CD14-positive monocyte (primary cell): ENCODE data around the gene SLC38A8. TPM values are rescaled to one million over a fixed set of nuclear protein-coding genes. Genes with fewer than 3 reads are reported as not detected.

Experiments used
- DNase-seq, 3 donors: peaks; one replicate each; pipeline ENCODE4 v3.0.0-alpha.2; 2011 to 2022
- H2AFZ ChIP-seq: 2 replicates; pipeline ENCODE4 v1.6.0; 2012; ENCODE audit warnings: mild to moderate bottlenecking, low read depth, low read length, inconsistent platforms; ENCODE audit not compliant: insufficient read depth, poor library complexity, severe bottlenecking
- H3K27ac ChIP-seq, 2 donors: 1 replicate in 1 of 2; 2 replicates in 1 of 2; pipeline ENCODE4 v1.5.1; 2012 to 2013; ENCODE audit warnings: low read length in 2 of 2, control low read depth in 1 of 2, inconsistent platforms in 1 of 2, low read depth in 1 of 2, mild to moderate bottlenecking in 1 of 2
- H3K27me3 ChIP-seq, 2 donors: one replicate each; pipeline versions ENCODE4 v1.6.0 to v1.6.1; 2011 to 2013; ENCODE audit warnings: low read length in 2 of 2; ENCODE audit not compliant: control insufficient read depth in 2 of 2, insufficient read depth in 2 of 2
- H3K36me3 ChIP-seq, 2 donors: replicated peaks in 1 of 2; 1 replicate in 1 of 2; 2 replicates in 1 of 2; pipeline versions ENCODE4 v1.5.1 to v1.6.1; 2012 to 2013; ENCODE audit warnings: low read length in 2 of 2, control low read depth in 1 of 2, inconsistent platforms in 1 of 2, mild to moderate bottlenecking in 1 of 2; ENCODE audit not compliant: insufficient read depth in 2 of 2, control insufficient read depth in 1 of 2
- H3K4me1 ChIP-seq, 2 donors: 1 replicate in 1 of 2; 2 replicates in 1 of 2; pipeline versions ENCODE4 v1.5.1 to v1.6.1; 2012 to 2013; ENCODE audit warnings: low read length in 2 of 2, control low read depth in 1 of 2, inconsistent platforms in 1 of 2, mild to moderate bottlenecking in 1 of 2, moderate library complexity in 1 of 2; ENCODE audit not compliant: insufficient read depth in 2 of 2, control insufficient read depth in 1 of 2
- H3K4me2 ChIP-seq: replicated peaks from 2 replicates; pipeline ENCODE3; 2012; ENCODE audit warnings: low read length, moderate library complexity, mild to moderate bottlenecking; ENCODE audit not compliant: poor library complexity, severe bottlenecking; ENCODE audit errors: extremely low read depth
- H3K4me3 ChIP-seq, 3 experiments: fragments of 200-600 bp in 1 of 3; sonication (generic) in 1 of 3; replicated peaks in 1 of 3; 1 replicate in 2 of 3; 2 replicates in 1 of 3; pipeline ENCODE4 v1.5.1; 2011 to 2013; ENCODE audit warnings: low read length in 3 of 3, mild to moderate bottlenecking in 3 of 3, control low read depth in 2 of 3, low read depth in 2 of 3, inconsistent platforms in 1 of 3, moderate library complexity in 1 of 3
- H3K79me2 ChIP-seq: 2 replicates; pipeline ENCODE4 v1.6.0; 2012; ENCODE audit warnings: mild to moderate bottlenecking, control low read depth, inconsistent platforms, low read length, moderate library complexity; ENCODE audit not compliant: insufficient read depth
- H3K9ac ChIP-seq: 2 replicates; pipeline ENCODE4 v1.6.0; 2017; ENCODE audit warnings: low read length, mild to moderate bottlenecking; ENCODE audit not compliant: insufficient read depth, poor library complexity, severe bottlenecking
- H3K9me3 ChIP-seq, 2 donors: replicated peaks in 1 of 2; 1 replicate in 1 of 2; 2 replicates in 1 of 2; pipeline versions ENCODE4 v1.5.1 to v1.6.1; 2012 to 2013; ENCODE audit warnings: low read length in 2 of 2, control low read depth in 1 of 2; ENCODE audit not compliant: control insufficient read depth in 1 of 2, insufficient read depth in 1 of 2
- H4K20me1 ChIP-seq: 2 replicates; pipeline ENCODE4 v1.6.0; 2012; ENCODE audit warnings: mild to moderate bottlenecking, low read length, control low read depth, moderate library complexity; ENCODE audit not compliant: insufficient read depth
- H3K27ac Mint-ChIP-seq, 7 donors: one replicate each; pipeline ENCODE4 v1.8.0; 2020; ENCODE audit warnings: mild to moderate bottlenecking in 7 of 7, mixed read lengths in 7 of 7, moderate library complexity in 6 of 7, inconsistent platforms in 2 of 7
- H3K27me3 Mint-ChIP-seq, 3 donors: one replicate each; pipeline ENCODE4 v1.8.0; 2021 to 2022; ENCODE audit warnings: low read depth in 3 of 3, mild to moderate bottlenecking in 3 of 3, mixed read lengths in 3 of 3, moderate library complexity in 3 of 3, inconsistent platforms in 1 of 3
- H3K36me3 Mint-ChIP-seq, 2 donors: one replicate each; pipeline ENCODE4 v1.8.0; 2020; ENCODE audit warnings: mixed read lengths in 2 of 2, inconsistent platforms in 1 of 2, mild to moderate bottlenecking in 1 of 2
- H3K4me1 Mint-ChIP-seq: one replicate; pipeline ENCODE4 v1.8.0; 2020; ENCODE audit warnings: mild to moderate bottlenecking, mixed read lengths
- H3K4me3 Mint-ChIP-seq, 2 donors: one replicate each; pipeline ENCODE4 v1.8.0; 2020; ENCODE audit warnings: mild to moderate bottlenecking in 2 of 2, mixed read lengths in 2 of 2, moderate library complexity in 1 of 2
- H3K9me3 Mint-ChIP-seq, 7 donors: one replicate each; pipeline ENCODE4 v1.8.0; 2020 to 2022; ENCODE audit warnings: mixed read lengths in 7 of 7, mild to moderate bottlenecking in 6 of 7, moderate library complexity in 6 of 7, inconsistent platforms in 2 of 7
- WGBS: methylation state at CpG from one replicate; pipeline ENCODE4 v1.1.5; 2013; ENCODE audit warnings: missing lambda C conversion rate; ENCODE audit not compliant: insufficient coverage; 5-methylcytosine and 5-hydroxymethylcytosine counted together
- intact Hi-C, 2 donors: fragments of 100-400 bp; cut with micrococcal nuclease; formaldehyde crosslinking; loops; one replicate each; pipeline versions ENCODE4 v1.15.0 to v1.15.1; 2023
- polyA plus RNA-seq, 3 donors: library from polyadenylated mRNA; depleted of rRNA in 1 of 3; unstranded in 2 of 3; stranded (reverse) in 1 of 3; fragments of 300-500 nt in 2 of 3; fragments of >200 nt in 1 of 3; fragmentation: Illumina TruSeq in 2 of 3; gene quantifications; 1 replicate in 2 of 3; 2 replicates in 1 of 3; pipeline ENCODE4 v1.2.3, GENCODE V29; 2012 to 2021
- TF ChIP-seq, protein P1 (sequence below): fragments of 200-600 bp; IDR thresholded peaks from one replicate; pipeline ENCODE4 v1.8.0; 2022; ENCODE audit warnings: antibody characterized with exemption, mild to moderate bottlenecking

SLC38A8 gene
- polyA plus RNA-seq, 3 donors = not detected

- Histone ChIP-seq H3K27me3 (peaks cover 0 to 11% of the 10 kb centered on the region in 2 donors), H2AFZ (no peak overlapping the region), H4K20me1 (peaks cover 12% of the 10 kb centered on the region), H3K4me3 (no peak overlapping the region), H3K9me3 (no peaks in the 10 kb centered on the region), H3K4me2 (no peak overlapping the region), H3K36me3 (peaks cover 39 to 55% of the 10 kb centered on the region in 2 donors), H3K9ac (no peak overlapping the region), H3K79me2 (no peaks in the 10 kb centered on the region), H3K27ac (no peak overlapping the region), H3K4me1 (no peaks in the 10 kb centered on the region)
- Mint-ChIP-seq H3K27me3 (peaks cover 7 to 10% (median 8%) of the 10 kb centered on the region in 3 donors), H3K4me3 (no peak overlapping the region), H3K27ac (peak overlapping the region in 3 of 7 donors; percentile 36 to 74 (median 58)), H3K36me3 (peaks cover 43 to 58% of the 10 kb centered on the region in 2 donors), H3K4me1 (no peaks in the 10 kb centered on the region), H3K9me3 (peaks cover 0 to 6% (median 2%) of the 10 kb centered on the region in 7 donors)
- 85% methylated on average over 13 of the region's 13 CpGs for WGBS
- intact Hi-C loops = no loop called here
- TF ChIP-seq, protein P1, sequence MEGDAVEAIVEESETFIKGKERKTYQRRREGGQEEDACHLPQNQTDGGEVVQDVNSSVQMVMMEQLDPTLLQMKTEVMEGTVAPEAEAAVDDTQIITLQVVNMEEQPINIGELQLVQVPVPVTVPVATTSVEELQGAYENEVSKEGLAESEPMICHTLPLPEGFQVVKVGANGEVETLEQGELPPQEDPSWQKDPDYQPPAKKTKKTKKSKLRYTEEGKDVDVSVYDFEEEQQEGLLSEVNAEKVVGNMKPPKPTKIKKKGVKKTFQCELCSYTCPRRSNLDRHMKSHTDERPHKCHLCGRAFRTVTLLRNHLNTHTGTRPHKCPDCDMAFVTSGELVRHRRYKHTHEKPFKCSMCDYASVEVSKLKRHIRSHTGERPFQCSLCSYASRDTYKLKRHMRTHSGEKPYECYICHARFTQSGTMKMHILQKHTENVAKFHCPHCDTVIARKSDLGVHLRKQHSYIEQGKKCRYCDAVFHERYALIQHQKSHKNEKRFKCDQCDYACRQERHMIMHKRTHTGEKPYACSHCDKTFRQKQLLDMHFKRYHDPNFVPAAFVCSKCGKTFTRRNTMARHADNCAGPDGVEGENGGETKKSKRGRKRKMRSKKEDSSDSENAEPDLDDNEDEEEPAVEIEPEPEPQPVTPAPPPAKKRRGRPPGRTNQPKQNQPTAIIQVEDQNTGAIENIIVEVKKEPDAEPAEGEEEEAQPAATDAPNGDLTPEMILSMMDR = no peak
- no peak for DNase-seq
These were observed 6.9 kb upstream of the SLC38A8 start for GRCh38 chr16:84049403-84050060.

GRCh38 chr16:84048871-84049270 is 6.3 kb upstream of the SLC38A8 start:
- Histone ChIP-seq H3K4me2 (no peak overlapping the region), H3K36me3 (peaks cover 32 to 48% of the 10 kb centered on the region in 2 donors), H2AFZ (no peak overlapping the region), H3K79me2 (no peaks in the 10 kb centered on the region), H3K9ac (no peak overlapping the region), H3K27ac (no peak overlapping the region), H3K4me1 (no peaks in the 10 kb centered on the region), H3K9me3 (no peaks in the 10 kb centered on the region), H3K27me3 (peaks cover 0 to 17% of the 10 kb centered on the region in 2 donors), H3K4me3 (no peak overlapping the region), H4K20me1 (peaks cover 12% of the 10 kb centered on the region)
- peaks cover 14 to 16% (median 14%) of the 10 kb centered on the region in 3 donors for H3K27me3 Mint-ChIP-seq
- H3K4me1 Mint-ChIP-seq = no peaks in the 10 kb centered on the region
- intact Hi-C loops = no loop called here
- no peak overlapping the region for H3K27ac Mint-ChIP-seq
- no peak overlapping the region for H3K4me3 Mint-ChIP-seq
- TF ChIP-seq, protein P1 = no peak
- WGBS = 92% methylated on average over 13 of the region's 13 CpGs
- H3K9me3 Mint-ChIP-seq = peaks cover 0 to 6% (median 2%) of the 10 kb centered on the region in 7 donors
- DNase-seq = no peak
- H3K36me3 Mint-ChIP-seq = peaks cover 37 to 52% of the 10 kb centered on the region in 2 donors
